ENCODE results near the gene ORMDL3.
"Not testable (repeated sequence)": the region's sequence is repeated elsewhere in the genome, so short reads cannot be mapped to it uniquely, and the experiment has no call there.

Gene ORMDL3

DNA sequence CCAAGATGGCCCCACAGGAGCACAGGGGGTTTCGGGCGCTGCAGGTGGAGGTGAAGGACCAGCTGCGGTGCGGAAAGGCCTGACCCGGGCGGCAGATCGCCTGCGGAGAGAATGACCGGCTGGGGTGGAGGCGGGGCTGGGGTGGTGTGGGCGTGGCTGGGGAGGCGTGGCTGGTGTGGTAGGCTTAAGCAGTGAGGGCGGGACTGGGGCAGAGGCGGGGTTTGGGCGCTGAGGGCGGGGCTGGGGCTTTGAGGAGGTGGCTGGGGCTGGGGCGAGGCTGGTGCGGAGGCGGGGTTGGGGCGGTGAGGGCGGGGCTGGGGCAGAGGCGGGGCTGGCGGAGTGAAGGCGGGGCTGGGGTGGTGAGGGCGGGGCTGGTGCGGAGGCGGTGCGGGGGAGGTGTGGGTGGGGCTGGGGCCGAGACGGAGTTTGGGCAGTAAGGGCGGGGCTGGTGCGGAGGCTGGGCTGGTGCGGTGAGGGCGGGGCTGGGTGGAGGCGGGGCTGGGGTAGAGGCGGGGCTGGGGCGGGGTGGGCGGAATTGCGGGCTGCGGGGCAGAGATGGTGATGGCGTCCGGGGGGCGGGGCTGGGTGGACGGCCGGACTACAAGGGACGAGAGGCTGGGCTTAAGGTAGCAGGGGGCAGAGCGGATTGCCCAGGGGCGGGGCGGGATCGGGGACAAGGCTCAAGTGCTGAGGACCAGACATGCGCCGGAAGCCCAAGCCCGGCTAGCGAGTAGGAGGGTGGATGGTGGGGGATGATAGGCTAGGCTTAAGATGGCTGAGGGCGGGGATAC, 25.5 kb upstream of the ORMDL3 start:
- peak; percentile 93 for DNase-seq
- in situ Hi-C loops (cut with HindIII; ENCODE audit: low pct_ligation_motif_present, low pct_unique_long_range_greater_than_20kb, low sequenced_read_pairs): no loop called here

DNA sequence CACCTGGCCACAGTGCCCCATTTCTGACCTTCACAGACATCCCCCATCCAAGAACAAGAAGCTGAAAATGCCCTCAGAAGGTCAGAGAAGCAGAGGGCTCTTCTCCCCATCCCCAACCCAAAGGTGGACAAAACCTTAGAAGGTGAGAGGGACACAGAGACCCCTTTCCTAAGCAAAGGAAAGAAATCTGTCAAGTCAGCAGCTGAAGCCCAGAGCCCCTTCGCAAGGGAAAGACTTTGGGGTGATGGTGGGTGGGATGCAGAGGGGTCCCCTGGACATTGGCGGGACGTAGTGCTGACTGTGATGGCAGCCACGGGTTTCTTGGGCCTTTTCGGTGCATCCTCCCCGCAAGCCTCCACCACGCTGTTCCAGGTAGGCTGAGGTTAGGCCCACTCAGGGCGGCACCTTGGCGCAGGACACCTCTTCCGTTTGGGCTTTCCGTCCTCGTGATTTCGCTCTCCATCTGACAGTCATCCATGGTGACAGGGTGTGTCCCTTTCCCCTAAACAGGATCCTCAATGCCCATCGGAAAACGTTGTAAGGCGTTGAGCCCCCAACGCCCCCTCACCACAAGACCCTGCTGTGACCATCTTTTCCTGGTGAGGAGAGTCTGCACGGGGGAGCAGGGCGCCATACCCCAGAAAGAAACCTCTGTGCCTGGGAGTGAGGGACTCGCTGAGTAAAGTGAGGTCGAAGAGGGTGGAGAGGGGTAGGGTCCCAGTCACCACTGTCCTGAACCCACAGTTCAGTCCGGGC, 24.7 kb upstream of the ORMDL3 start:
- DNase-seq: no peak
- in situ Hi-C loops (cut with HindIII; ENCODE audit: low pct_ligation_motif_present, low pct_unique_long_range_greater_than_20kb, low sequenced_read_pairs): no loop called here

DNA sequence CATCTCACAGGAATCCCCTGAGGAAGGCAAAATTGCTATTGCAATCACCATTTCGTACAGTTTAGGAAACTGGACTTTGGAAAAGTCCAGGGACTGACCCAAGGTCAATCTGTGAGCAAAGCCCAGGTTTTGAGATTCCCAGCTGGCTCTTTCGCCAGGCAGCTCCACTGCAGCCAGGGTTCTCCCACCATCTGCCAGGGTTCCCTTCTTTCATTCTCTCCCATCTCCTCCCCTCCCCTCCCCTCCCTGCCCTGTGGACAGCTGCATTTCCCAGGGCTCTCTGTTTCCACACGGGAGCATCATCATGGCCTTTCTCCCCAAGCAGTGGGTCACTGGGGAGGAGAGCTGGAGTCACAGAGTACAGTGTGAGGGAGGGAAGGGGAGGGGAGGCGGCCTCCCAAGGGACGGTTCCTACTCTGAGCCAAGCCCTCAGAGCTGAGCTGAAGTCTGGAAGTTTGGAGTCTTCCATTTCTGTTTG, 23.5 kb upstream of the ORMDL3 start:
- DNase-seq: no peak

DNA sequence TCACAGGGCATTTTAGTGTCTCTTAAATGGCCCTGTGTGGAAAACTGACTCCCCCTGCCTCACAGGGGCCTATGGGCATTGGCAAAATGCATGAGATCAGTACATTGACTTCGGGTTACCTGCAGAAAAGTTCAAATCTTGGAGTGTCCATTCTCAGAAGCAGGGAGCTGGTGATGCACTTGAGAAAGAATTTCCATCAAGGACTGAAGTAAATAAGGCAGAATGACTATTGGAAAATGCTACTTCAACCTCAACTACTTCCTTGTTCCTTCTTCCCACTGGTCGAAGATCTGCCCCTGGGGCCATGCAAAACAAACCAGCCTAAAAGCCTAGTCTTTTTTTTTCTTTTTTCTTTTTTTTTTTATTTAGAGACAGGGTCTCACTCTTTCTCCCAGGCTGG, 21.6 kb upstream of the ORMDL3 start:
- no peak for DNase-seq
- in situ Hi-C loops (cut with HindIII; ENCODE audit: low pct_ligation_motif_present, low pct_unique_long_range_greater_than_20kb, low sequenced_read_pairs): no loop called here

More for the DNA sequence above, 23.5 kb upstream of the ORMDL3 start:
- in situ Hi-C loops (cut with HindIII; ENCODE audit: low pct_ligation_motif_present, low pct_unique_long_range_greater_than_20kb, low sequenced_read_pairs): no loop called here

DNA sequence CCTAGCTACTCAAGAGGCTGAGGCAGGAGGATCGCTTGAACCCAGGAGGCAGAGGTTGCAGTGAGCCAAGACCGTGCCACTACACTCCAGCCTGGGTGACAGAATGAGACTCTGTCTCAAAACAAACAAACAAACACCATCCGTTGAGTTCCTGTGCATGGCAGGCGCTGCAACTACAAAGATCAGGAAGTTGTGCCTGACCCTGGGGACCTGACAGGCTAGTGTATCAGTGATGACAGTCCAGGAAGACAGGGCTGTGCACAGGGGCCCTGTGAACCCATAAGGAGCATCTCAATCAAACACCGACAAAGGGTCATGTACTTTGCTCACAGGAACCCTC, 21.1 kb upstream of the ORMDL3 start:
- DNase-seq; in situ Hi-C loops (cut with HindIII; ENCODE audit: low pct_ligation_motif_present, low pct_unique_long_range_greater_than_20kb, low sequenced_read_pairs): not testable (repeated sequence)

DNA sequence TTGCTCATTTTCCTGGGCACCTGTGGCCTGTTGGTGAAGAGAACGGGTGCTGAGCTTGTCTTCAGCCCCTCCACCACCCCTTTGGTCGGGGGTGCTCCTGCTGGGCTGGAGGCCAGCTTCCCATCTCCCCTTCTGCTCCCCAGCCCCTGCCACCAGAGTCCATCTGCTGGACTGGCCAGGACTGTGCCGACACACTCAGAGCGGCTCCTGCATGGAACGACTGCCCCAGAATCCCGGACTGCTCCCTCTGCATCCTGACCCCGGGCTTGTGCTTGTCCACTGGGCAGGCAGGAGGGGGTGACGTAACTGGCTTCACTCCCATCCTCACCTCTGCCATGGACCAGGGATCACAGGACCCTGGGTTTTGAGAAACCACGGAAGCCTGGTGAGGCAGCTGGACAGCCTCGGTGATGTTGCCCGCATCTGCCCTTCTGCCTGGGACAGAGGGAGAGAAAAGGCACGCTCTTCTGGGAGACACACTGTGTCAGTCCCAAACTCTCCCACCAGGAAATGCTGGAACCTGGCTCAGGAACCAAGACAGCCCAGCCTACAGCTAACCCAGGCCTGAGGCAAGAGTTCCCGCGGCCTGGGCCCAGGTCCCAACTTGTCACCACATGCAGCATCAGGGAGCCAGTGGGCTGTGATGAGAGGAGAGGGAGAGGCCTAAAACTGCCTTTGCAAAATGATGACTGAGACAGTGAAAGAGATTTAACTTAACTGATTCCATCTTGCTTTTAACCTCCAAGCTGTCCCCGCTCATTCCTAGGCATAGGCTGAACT, 19.3 kb upstream of the ORMDL3 start:
- in situ Hi-C loops (cut with HindIII; ENCODE audit: low pct_ligation_motif_present, low pct_unique_long_range_greater_than_20kb, low sequenced_read_pairs): no loop called here
- no peak for DNase-seq

DNA sequence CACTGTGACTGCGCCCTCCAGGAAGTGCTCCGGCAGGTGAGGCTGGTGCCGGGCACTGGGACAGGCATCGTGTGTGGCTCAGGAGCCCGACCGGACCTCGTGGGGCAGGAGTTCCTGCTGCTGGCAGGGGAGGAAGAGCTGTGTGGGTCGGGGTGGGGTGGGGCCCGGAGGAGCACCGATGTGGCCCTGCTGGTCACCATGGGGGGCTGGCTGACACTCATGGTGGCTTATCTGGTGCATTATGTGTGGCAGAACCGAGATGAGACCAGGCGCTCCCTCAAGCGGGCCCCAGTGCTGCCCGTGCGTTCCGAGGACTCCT, 17.0 kb upstream of the ORMDL3 start:
- in situ Hi-C loops (cut with HindIII; ENCODE audit: low pct_ligation_motif_present, low pct_unique_long_range_greater_than_20kb, low sequenced_read_pairs): no loop called here
- DNase-seq: no peak

DNA sequence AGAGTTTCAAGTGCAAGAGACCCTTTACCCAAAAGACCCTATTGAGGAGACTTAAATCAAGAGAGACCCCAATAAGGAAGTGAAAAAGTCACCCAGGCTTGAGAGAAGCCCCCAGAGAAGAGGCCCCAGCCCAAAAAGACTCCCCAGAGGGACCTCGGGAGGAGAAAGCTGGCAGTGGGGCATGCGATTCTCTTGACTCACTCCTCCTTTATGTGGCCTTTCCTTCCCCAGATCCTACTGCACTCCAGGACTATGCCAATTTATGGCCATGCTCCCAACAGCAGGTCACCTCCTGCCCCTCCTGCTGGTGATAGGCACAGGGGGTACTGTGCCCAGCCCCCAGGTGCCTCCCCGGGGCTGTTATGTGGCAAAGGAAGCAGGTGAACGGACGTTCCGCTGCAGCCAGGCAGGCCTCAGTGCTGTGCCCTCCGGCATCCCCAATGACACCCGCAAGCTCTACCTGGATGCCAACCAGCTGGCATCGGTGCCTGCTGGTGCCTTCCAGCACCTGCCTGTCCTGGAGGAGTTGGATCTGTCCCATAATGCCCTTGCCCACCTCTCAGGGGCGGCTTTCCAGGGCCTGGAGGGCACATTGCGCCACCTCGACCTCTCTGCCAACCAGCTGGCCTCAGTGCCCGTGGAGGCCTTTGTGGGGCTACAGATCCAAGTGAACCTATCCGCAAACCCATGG, 16.4 kb upstream of the ORMDL3 start:
- in situ Hi-C loops (cut with HindIII; ENCODE audit: low pct_ligation_motif_present, low pct_unique_long_range_greater_than_20kb, low sequenced_read_pairs): no loop called here

DNA sequence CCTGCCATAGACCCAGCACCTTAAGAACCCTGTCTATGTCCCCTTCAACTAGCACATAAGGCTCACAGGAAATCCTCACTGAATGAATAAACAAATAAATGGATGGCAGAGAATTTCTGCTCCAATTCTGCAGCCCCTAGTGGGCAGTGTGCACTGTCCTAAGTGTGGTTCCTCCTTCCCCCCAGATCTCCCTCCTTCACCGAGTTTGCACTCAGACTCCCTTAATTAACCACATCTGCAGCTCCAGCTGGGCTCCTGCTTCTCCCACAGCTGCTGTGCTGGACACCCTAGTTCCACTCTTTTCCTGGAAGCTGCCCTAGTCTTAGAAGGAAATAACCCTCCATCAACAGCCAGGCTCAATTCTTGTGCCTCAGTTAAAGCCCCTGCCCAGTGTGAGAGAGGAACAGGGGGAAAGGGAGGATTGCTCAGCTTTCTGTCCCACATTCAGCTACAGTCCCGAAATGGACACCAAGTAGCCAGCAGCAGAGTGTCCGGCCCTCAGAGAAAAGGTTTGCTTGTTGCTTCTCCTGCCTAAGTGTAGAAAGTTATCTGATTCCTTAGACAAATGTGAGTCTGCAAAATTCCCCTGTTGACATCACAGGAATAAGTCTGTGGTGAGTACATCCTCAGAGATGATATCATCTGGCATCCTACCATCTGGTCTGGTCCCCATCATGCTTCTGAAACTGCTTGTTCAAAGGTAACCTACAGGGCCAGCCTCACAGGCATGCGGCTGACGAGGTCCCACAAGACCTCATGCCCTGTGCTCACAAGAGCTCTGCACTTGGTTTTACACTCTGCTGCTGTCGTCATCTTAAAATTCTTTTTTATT, 12.4 kb upstream of the ORMDL3 start:
- DNase-seq: peak; percentile 42

More for the DNA sequence above, 16.4 kb upstream of the ORMDL3 start:
- no peak for DNase-seq

DNA sequence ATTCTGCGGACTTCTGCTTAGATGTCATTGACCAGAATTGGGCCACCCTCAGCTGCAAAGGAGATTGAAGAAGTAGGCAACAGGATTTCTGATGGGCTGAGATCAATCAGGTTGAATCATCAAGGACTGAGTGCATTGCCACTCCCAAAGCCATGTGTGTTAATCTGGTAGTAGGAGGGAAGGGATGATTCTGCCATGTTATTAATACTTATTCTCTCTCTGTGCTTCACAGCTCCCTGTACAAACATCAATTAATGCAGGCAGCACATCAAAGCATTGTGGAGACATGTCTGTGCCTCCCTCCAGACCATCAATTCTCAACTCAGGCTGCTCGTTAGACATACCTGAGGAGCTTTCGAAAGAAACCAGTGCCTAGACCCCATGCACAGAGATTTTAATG, 11.7 kb upstream of the ORMDL3 start:
- in situ Hi-C loops (cut with HindIII; ENCODE audit: low pct_ligation_motif_present, low pct_unique_long_range_greater_than_20kb, low sequenced_read_pairs): no loop called here

More for the DNA sequence above, 12.4 kb upstream of the ORMDL3 start:
- in situ Hi-C loops (cut with HindIII; ENCODE audit: low pct_ligation_motif_present, low pct_unique_long_range_greater_than_20kb, low sequenced_read_pairs): no loop called here

DNA sequence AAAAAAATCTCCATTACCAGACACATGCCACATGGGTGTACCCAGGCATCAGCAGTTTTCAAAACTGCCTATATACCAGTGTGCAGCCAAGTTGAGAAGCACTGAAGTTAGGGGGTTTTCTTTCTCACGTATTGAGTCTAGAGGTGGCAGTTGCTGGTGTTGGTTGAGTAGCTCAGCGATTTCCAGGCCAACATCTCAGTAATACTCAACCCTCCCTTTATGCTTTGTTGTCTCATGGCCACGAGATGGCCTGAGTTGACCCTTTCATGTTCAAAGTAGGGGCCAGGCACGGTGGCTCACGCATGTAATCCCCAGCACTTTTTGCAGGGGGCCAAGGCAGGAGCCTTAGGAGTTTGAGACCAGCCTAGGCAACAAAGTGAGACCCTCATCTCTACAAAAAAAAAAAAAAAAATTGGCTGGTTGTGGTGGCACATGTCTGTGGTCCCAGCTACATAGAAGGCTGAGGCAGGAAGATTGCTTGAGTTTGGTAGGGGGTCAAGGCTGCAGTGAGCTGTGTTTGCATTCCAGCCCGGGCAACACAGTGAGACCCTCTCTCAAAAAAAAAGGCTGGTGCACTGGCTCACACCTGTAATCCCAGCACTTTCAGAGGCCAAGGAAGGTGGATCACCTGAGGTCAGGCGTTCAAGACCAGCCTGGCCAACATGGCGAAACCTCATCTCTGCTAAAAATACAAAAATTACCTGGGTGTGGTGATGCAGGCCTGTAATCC, 10.9 kb upstream of the ORMDL3 start:
- DNase-seq: no peak
- in situ Hi-C loops (cut with HindIII; ENCODE audit: low pct_ligation_motif_present, low pct_unique_long_range_greater_than_20kb, low sequenced_read_pairs): no loop called here

More for the DNA sequence above, 11.7 kb upstream of the ORMDL3 start:
- no peak for DNase-seq

DNA sequence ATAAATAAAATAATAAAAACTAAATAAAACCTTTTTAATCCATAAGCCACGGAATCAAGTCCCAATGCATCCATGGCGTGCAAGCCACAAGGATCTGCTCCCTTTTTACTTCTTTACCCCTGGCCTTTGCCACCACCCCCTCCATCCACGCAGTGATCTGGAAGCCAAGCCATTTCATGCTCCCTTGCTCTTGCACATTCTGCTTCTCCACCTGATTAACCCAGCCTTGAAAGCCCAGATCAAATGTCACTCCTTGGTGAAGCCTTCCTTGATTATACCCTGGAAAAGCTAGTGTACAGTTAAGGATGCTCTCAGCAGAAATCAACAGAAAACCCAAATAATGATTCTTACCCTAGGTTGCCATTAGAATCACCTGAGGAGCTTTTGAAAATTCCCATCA, 10.0 kb upstream of the ORMDL3 start:
- DNase-seq: no peak
- in situ Hi-C loops (cut with HindIII; ENCODE audit: low pct_ligation_motif_present, low pct_unique_long_range_greater_than_20kb, low sequenced_read_pairs): no loop called here

DNA sequence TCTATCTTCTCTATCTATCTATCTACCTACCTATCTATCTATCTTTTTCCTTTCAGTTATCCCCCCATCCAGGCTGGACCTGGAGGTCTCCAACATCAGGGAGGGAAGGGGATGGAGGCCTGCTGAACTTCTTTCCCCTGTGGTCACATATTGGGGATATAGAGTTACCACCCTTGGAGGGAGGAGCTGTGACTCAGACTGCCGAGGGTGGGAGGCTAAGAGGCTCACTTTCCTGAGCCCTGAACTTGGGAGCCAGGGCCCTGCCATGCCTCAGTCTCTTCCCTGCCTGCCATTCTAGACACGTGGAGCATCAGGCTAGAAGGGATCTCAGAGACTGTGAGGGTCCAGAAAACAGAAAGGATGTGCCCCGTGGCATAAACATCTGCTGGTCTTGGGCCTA, 8.5 kb upstream of the ORMDL3 start:
- DNase-seq: no peak
- in situ Hi-C loops (cut with HindIII; ENCODE audit: low pct_ligation_motif_present, low pct_unique_long_range_greater_than_20kb, low sequenced_read_pairs): no loop called here

DNA sequence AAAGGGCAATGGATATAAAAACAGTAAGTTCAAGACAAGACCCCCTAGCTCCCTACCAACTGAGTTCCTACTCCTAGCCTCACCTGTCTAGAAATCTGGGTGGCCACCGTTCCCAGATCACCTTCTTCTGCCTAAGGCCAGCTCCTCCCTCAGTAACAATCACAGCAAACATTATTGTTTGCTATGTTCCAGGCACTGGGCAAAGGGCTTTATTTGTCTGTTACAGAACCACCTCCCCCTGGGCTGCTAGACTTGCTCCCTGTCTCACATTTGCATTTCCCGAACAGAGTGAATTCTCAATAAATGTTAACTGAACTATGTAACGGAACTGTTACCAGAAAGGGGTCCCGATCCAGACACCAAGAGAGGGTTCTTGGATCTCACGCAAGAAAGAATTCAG, 6.9 kb upstream of the ORMDL3 start:
- DNase-seq: no peak
- in situ Hi-C loops (cut with HindIII; ENCODE audit: low pct_ligation_motif_present, low pct_unique_long_range_greater_than_20kb, low sequenced_read_pairs): no loop called here

DNA sequence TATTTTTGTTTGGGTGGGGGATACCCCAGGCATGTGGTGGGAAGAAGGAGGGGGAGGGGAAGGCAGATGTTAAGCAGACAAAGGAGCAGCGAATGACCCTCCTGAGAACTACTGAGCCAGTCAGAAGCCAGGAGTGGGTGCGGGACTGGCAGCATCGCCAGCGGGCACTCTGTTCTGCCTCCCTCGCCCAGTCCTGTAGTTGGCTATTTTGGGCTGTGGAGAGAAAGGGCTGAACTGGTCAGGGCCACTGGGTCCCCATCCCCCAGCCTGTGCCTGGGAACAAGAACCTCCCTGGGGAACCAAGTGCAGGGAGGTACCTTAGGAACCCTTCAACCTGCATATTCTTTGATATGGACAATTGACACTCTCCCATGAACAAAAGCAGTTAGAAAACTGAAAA, 6.5 kb upstream of the ORMDL3 start:
- in situ Hi-C loops (cut with HindIII; ENCODE audit: low pct_ligation_motif_present, low pct_unique_long_range_greater_than_20kb, low sequenced_read_pairs): no loop called here
- DNase-seq: no peak

DNA sequence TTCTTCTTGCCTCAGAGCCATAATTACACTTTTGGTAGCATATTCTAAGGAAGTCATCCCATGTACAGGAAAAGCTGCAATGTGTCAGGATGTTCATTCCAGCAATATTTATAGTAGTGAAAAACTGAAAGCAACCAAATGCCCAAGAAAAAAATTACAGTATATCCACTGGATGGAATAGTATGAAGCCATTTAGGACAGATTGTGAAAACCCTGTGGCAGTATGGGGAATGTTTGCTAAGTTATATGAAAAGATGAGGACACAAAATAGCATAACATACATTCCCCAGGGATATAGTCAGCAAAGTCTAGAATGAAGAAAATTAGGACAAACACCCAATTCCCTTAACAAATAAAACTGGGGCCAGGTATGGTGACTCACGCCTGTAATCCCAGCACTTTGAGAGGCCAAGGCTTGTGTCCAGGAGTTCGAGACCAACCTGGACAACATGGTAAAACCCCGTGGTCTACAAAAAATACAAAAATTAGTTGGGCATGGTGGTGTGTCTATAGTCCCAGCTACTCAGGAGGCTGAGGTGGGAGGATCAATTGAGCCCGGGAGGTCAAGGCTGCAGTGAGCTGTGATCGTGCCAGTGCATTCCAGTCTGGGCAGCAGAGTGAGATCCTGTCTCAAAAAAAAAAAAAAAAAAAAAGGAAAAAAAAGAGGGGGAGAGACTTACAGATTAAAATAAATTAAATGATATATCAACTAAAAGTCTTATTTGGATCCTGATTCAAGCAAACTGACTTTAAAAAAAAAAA, 2.4 kb upstream of the ORMDL3 start:
- in situ Hi-C loops (cut with HindIII; ENCODE audit: low pct_ligation_motif_present, low pct_unique_long_range_greater_than_20kb, low sequenced_read_pairs): no loop called here

More for the DNA sequence above, 2.4 kb upstream of the ORMDL3 start:
- DNase-seq: peak; percentile 40
